ENCODE data around the gene RUSF1. TPM values are rescaled to one million over a fixed set of nuclear protein-coding genes. Genes with fewer than 3 reads are reported as not detected.

Gene RUSF1
- total RNA-seq, 1 experiment from 2014 or later: 96.0 TPM

DNA sequence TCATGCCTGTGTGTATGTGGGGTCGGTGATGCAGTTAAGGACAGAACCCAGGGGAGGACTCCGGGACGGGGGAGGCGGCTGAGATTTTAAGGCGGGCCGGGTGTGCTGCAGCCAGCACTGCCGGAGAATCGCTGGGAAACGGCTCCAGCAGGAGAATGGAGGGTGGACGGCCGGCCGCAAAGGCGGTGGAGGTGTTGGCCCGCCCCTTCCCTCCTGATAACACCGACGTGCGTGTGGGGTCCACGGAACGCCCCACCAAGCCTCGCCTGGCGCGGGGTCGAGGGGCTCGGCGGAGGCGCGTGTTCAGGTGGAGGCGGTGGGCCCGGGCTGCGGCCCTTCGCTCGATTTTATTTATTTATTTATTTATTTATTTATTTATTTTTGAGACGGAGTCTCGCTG lies 66.2 kb downstream of the RUSF1 start:
- peak overlapping the region; percentile 62 for H3K27ac Mint-ChIP-seq (ENCODE audit: unreplicated experiment)
- intact Hi-C loops (cut with micrococcal nuclease; ENCODE audit: unreplicated experiment): loop anchor here (5.0 kb wide), 2 partner anchors 55 to 240 kb away; partner anchors contain the start of gene PYCARD
- TF ChIP-seq, protein P1, sequence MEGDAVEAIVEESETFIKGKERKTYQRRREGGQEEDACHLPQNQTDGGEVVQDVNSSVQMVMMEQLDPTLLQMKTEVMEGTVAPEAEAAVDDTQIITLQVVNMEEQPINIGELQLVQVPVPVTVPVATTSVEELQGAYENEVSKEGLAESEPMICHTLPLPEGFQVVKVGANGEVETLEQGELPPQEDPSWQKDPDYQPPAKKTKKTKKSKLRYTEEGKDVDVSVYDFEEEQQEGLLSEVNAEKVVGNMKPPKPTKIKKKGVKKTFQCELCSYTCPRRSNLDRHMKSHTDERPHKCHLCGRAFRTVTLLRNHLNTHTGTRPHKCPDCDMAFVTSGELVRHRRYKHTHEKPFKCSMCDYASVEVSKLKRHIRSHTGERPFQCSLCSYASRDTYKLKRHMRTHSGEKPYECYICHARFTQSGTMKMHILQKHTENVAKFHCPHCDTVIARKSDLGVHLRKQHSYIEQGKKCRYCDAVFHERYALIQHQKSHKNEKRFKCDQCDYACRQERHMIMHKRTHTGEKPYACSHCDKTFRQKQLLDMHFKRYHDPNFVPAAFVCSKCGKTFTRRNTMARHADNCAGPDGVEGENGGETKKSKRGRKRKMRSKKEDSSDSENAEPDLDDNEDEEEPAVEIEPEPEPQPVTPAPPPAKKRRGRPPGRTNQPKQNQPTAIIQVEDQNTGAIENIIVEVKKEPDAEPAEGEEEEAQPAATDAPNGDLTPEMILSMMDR (IDR thresholded peaks at IDR 0.05; ENCODE audit: unreplicated experiment): no peak
- H3K36me3 Mint-ChIP-seq (ENCODE audit: insufficient read depth, unreplicated experiment): peaks cover 17% of the 10 kb centered on the region
- BruUV-seq (replicated peaks): no TSS peak
- peak overlapping the region; percentile 72 for H3K4me3 Mint-ChIP-seq (ENCODE audit: low read depth, unreplicated experiment)
- DNase-seq: no peak
- H3K4me1 Mint-ChIP-seq (ENCODE audit: low read depth, unreplicated experiment): peaks cover 7% of the 10 kb centered on the region
- no peaks in the 10 kb centered on the region for H3K9me3 Mint-ChIP-seq (ENCODE audit: low read depth, unreplicated experiment)
- H3K27me3 Mint-ChIP-seq (ENCODE audit: unreplicated experiment): peaks cover 8% of the 10 kb centered on the region
- CTCF ChIA-PET: interaction anchor here (0.6 to 1.3 kb wide), 5 partner anchors 16 to 325 kb away, joined by 3 to 5 read pairs (median 4); partner anchors contain the start of gene ARMC5

DNA sequence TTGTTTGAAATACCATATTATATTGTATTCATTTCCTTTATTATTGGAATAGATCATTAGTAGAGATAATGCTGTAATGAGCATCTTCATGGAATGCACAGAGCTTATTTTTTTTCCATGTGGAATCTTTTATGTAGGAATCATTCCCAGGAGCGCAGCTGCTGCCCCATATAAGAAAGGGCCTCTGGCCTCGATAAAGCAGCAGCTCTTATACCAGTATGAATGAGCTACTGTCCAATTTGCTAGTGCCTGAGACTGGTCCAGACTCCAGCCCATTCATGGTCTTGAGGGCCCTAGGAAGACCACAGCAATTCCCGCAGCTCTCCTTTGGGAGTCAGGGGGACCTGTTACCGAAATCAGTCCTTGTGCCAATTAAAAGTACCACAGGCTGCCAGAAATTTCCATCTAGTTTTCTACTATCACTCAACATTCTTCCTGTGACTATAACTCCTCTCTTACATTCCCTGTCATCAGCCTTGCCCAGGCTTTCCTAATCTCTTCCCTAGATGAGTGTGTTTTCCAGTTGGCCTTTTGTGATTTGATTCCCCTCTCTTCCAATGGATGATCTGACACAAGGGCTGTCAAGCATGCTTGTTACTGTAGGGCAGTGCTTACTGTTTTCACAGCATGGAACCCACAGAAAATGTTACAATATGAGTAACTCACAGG lies 67.5 kb downstream of the RUSF1 start:
- Mint-ChIP-seq H3K9me3 (ENCODE audit: low read depth, unreplicated experiment) (no peaks in the 10 kb centered on the region), H3K36me3 (ENCODE audit: insufficient read depth, unreplicated experiment) (peaks cover 17% of the 10 kb centered on the region), H3K27ac (ENCODE audit: unreplicated experiment) (no peak overlapping the region), H3K4me1 (ENCODE audit: low read depth, unreplicated experiment) (peaks cover 7% of the 10 kb centered on the region), H3K4me3 (ENCODE audit: low read depth, unreplicated experiment) (no peak overlapping the region), H3K27me3 (ENCODE audit: unreplicated experiment) (peaks cover 8% of the 10 kb centered on the region)
- CTCF ChIA-PET: no interaction called here
- TF ChIP-seq, protein P1 (IDR thresholded peaks at IDR 0.05; ENCODE audit: unreplicated experiment): no peak
- intact Hi-C loops (cut with micrococcal nuclease; ENCODE audit: unreplicated experiment): loop anchor here (5.0 kb wide), 2 partner anchors 53 to 238 kb away; partner anchors contain the start of gene PYCARD
- no TSS peak for BruUV-seq (replicated peaks)
- no peak for DNase-seq

DNA sequence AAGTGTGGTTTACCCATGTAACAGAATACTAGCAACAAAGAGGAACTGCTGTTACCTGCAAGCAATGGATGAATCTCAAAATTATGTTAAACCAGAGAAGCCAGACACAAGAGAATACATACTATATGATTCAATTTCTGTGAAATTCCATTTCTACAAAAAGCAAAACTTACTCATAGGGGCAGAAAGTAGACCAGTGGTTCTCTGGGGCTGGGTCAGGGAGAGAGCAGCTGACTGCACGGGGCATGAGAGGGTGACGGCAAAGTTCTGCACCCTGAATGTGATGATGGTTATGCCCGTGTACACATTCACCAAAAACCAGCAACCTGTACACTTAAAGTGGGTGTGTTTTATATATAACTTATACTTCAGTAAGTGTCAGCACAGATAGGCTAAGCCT lies 68.7 kb downstream of the RUSF1 start:
- CTCF ChIA-PET: no interaction called here
- Mint-ChIP-seq H3K4me3 (ENCODE audit: low read depth, unreplicated experiment) (no peak overlapping the region), H3K36me3 (ENCODE audit: insufficient read depth, unreplicated experiment) (peaks cover 17% of the 10 kb centered on the region), H3K27me3 (ENCODE audit: unreplicated experiment) (peaks cover 8% of the 10 kb centered on the region), H3K4me1 (ENCODE audit: low read depth, unreplicated experiment) (peaks cover 7% of the 10 kb centered on the region), H3K27ac (ENCODE audit: unreplicated experiment) (no peak overlapping the region), H3K9me3 (ENCODE audit: low read depth, unreplicated experiment) (no peaks in the 10 kb centered on the region)
- no TSS peak for BruUV-seq (replicated peaks)
- no peak for DNase-seq
- TF ChIP-seq, protein P1 (IDR thresholded peaks at IDR 0.05; ENCODE audit: unreplicated experiment): no peak
- intact Hi-C loops (cut with micrococcal nuclease; ENCODE audit: unreplicated experiment): no loop called here

Other genes with a start within 250 kb of the RUSF1 start
- gene ITGAM, start 248.4 kb downstream of the RUSF1 start, total RNA-seq (2022): 2.1 and 3.1 TPM in 2 replicates
- 1.6 and 3.9 TPM in 2 replicates for gene ITGAX, start 153.2 kb downstream of the RUSF1 start, total RNA-seq (2022)
- not detected in 2 replicates for gene ITGAD, start 115.1 kb downstream of the RUSF1 start, total RNA-seq (2022)
- gene COX6A2, start 80.0 kb downstream of the RUSF1 start, total RNA-seq (2022): not detected in 2 replicates
- 0.17 TPM in 1 of 2 replicates, not detected in the other for gene ZNF843, start 65.6 kb downstream of the RUSF1 start, total RNA-seq (2022)
- gene ARMC5, start 48.9 kb downstream of the RUSF1 start, total RNA-seq (2022): 13.2 and 13.6 TPM in 2 replicates
- 14.5 and 18.7 TPM in 2 replicates for gene TGFB1I1, start 36.2 kb downstream of the RUSF1 start, total RNA-seq (2022)
- 0.54 and 1.6 TPM in 2 replicates for gene SLC5A2, start 25.3 kb downstream of the RUSF1 start, total RNA-seq (2022)
- not detected in 2 replicates for gene AHSP, start 19.5 kb upstream of the RUSF1 start, total RNA-seq (2022)